ENCODE results near the gene FLNC.

The FLNC gene

DNA sequence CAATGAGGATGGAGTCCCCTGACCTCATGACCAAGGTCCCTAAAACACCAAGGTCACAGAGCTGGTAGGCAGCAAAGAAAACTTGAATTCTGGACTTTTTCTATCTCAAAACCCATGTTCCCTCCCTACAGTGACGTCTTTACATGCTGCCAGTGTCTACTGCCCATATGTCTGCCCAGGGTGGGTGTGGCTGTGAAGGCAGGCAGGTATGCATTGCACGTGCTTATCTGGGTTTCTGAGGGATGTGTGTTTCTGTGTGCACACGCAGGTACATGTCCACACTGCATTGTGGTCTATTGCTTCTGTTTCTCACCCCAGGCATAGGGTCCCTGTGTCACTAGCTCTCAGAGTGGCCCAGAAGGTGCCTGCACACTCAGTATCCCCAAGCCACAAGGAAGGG, 45.9 kb downstream of the FLNC start:
- TF ChIP-seq, protein P1, sequence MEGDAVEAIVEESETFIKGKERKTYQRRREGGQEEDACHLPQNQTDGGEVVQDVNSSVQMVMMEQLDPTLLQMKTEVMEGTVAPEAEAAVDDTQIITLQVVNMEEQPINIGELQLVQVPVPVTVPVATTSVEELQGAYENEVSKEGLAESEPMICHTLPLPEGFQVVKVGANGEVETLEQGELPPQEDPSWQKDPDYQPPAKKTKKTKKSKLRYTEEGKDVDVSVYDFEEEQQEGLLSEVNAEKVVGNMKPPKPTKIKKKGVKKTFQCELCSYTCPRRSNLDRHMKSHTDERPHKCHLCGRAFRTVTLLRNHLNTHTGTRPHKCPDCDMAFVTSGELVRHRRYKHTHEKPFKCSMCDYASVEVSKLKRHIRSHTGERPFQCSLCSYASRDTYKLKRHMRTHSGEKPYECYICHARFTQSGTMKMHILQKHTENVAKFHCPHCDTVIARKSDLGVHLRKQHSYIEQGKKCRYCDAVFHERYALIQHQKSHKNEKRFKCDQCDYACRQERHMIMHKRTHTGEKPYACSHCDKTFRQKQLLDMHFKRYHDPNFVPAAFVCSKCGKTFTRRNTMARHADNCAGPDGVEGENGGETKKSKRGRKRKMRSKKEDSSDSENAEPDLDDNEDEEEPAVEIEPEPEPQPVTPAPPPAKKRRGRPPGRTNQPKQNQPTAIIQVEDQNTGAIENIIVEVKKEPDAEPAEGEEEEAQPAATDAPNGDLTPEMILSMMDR (IDR thresholded peaks at IDR 0.05; ENCODE audit: low read depth, low read length), result no peak
- no peak for DNase-seq (ENCODE audit: low read depth in 2 of 2)
- no peak overlapping the region for H3K4me3 ChIP-seq (replicated peaks in 1 of 2; ENCODE audit: low read depth in 2 of 2, low read length in 2 of 2)

DNA sequence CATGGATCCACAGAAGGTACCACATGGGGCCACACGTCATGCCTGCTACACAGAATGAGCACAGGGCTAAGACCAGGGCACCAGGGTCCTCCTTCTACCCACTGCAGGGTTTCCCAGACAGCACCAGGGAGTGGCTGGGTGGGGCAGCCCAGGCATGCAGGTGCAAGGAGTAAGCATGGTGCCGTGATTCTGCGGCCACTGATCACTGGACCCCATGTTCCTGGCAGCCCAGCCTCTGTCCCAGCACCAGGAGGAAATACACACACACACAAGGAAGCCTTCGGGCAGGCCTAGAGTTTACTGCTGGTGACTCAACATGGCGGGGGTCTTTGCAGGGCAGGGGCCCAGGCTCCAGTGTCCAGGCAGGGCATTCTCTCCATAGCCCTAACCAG, 46.4 kb downstream of the FLNC start:
- DNase-seq (ENCODE audit: low read depth in 2 of 2), result no peak
- no peak overlapping the region for H3K4me3 ChIP-seq (replicated peaks in 1 of 2; ENCODE audit: low read depth in 2 of 2, low read length in 2 of 2)
- TF ChIP-seq, protein P1 (IDR thresholded peaks at IDR 0.05; ENCODE audit: low read depth, low read length), result no peak

DNA sequence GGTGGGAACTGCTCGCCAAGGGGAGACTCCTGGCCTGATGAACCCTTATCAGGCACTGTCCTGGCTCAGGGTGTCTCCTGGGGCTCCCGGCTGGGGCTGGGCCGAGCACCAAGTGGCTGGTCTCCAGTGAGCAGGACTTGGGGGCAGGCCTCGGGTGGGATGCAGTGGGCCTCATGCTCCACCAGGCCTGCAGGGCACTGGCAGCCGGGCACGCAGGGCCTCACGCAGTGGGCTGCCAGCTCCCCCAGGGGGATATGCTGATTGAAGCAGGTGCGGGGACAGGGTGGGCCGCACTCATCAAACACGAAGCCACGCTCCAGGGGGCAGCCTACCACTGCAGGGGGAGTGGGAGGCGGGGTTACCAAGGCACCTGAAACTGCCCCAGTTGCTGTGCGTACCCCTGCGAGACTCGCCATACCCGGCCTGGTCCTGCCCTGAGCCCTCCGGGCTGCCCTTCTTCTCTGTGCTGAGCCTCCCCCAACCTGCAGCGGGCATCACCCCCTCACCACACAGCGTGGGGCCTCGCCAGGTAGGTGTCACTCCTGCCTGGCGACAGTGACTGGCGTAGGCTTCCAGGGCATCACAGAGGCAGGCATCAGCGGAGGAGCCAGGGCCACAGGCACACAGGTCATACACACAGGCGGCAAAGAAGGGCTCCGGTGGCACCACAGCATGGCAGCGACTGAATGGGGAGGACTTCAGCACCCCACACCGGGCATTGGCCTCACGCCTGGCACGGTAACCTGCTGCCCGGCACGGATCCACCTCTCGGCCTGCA, 47.0 kb downstream of the FLNC start:
- no peak for DNase-seq (ENCODE audit: low read depth in 2 of 2)
- no peak overlapping the region for H3K4me3 ChIP-seq (replicated peaks in 1 of 2; ENCODE audit: low read depth in 2 of 2, low read length in 2 of 2)

DNA sequence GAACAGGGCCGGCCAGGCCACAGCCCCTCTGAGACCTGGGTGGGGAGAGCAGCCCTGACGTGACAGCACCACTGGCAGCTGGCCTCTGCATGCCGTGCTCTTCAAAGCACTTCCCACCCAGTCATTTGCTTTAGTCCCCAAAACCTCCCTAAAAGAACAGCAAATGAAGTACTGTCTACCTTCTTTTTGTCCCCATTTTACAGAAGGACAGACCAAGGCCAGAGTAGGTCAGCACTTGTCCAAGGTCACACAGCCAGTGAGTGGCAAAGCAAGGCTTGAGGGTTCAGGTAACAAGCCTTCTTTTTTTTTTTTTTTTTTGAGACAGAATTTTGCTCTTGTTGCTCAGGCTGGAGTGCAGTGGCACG, 47.5 kb downstream of the FLNC start:
- DNase-seq (ENCODE audit: low read depth in 2 of 2), result no peak
- TF ChIP-seq, protein P1 (IDR thresholded peaks at IDR 0.05; ENCODE audit: low read depth, low read length), result no peak
- no peak overlapping the region for H3K4me3 ChIP-seq (replicated peaks in 1 of 2; ENCODE audit: low read depth in 2 of 2, low read length in 2 of 2)

More for the DNA sequence above, 47.0 kb downstream of the FLNC start:
- TF ChIP-seq, protein P1 (IDR thresholded peaks at IDR 0.05; ENCODE audit: low read depth, low read length), result no peak

DNA sequence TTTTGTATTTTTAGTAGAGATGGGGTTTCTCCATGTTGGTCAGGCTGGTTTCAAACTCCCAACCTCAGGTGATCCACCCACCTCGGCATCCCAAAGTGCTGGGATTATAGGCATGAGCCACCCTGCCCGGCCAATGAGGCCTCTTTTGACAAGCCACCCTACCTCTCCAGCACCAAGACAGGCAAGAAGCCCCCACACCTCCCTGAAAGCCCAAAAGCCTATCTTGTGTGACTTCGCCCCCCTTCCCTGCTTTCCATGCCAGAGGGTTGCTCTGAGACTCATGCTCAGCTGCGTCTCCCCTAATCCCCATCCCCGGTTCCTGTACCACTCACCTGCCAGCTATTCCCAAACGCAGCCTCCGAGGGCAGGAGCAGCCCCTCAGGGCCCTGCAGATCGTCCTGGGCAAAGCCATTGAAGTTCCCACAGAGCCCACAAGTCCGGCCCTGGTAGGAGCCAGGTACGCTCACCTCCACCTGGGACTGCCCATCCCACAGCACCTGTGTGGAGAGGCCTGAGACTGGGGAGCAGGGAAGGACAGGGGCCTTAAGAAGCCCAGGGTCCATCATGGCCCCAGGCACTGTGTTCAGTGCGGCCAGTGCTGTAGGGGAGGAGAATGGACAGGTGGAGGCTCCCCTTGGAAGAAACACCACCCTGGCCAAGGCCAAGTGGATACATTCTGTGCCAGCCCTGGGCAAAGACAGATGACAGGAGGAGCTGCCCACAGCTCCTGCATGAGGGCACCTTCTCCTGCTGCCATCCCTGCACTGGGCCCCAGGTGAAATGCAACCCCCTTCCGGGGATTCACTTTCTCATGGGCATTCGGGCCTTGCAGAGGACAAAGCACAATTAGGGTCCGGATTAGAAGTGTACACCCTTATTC, 48.3 kb downstream of the FLNC start:
- TF ChIP-seq, protein P1 (IDR thresholded peaks at IDR 0.05; ENCODE audit: low read depth, low read length), result no peak
- no peak for DNase-seq (ENCODE audit: low read depth in 2 of 2)
- no peak overlapping the region for H3K4me3 ChIP-seq (replicated peaks in 1 of 2; ENCODE audit: low read depth in 2 of 2, low read length in 2 of 2)

DNA sequence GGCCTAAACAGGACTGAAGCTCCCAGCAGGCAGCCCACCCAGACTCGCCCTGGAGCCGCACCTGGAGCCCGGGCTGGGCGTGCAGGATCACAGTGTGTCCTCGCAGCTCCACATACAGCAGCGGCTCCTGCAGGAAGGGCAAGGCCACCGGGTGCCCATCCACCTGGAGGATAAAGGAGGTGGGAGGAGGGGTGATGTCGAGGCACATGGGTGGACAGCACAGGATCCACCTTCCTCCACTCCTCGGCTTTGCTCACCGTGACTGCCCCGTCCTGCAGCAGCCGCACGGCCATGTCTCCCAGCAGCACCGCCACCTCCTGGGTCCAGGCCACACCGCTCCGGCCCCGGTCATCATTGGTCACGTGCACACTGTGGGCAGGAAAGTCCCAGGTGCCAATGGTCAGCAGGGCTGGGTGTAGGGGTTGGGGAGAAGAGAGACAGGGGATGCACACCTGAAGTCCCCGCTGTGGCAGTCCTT, 49.3 kb downstream of the FLNC start:
- no peak for DNase-seq (ENCODE audit: low read depth in 2 of 2)
- TF ChIP-seq, protein P1 (IDR thresholded peaks at IDR 0.05; ENCODE audit: low read depth, low read length), result no peak
- no peak overlapping the region for H3K4me3 ChIP-seq (replicated peaks in 1 of 2; ENCODE audit: low read depth in 2 of 2, low read length in 2 of 2)
